Coronary artery (tissue), 2 donors: Measurements from ENCODE around the gene CDC23.
"Not testable (repeated sequence)": the region's sequence is repeated elsewhere in the genome, so short reads cannot be mapped to it uniquely, and the experiment has no call there.

Source experiments
- DNase-seq: peaks from one replicate; pipeline ENCODE4 v3.0.0-alpha.2; 2017; ENCODE audit warnings: low spot score
- H3K27ac ChIP-seq, 2 donors: fragments of 200-600 bp; sonication (generic); one replicate each; pipeline ENCODE4 v1.5.1; 2016 to 2019
- H3K4me3 ChIP-seq: fragments of 200-600 bp; sonication (generic); 2 replicates; pipeline ENCODE4 v1.5.1; 2016; ENCODE audit warnings: mild to moderate bottlenecking, moderate library complexity
- TF ChIP-seq, protein P1 (sequence below): fragments of 200-600 bp; sonication (generic); IDR thresholded peaks from one replicate; pipeline ENCODE4 v1.5.1; 2019; ENCODE audit warnings: antibody characterized with exemption

Gene CDC23

DNA sequence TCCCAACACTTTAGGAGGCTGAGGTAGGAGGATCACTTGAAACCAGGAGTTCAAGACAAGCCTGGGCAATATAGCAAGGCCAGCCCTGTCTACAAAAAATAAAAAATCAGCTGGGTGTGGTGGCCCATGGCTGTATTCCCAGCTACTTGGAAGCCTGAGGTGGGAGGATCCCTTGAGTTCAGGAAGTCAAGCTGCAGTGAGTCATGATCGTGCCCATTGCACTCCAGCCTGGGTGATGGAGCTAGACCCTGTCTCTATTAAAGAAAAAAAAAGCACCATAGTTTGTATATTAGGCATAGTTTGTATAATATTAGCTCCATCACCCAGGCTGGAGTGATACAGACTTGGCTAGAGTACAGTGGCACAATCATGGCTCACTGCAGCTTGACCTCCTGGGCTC, 64.3 kb downstream of the CDC23 start:
- no peak overlapping the region for H3K4me3 ChIP-seq
- TF ChIP-seq, protein P1, sequence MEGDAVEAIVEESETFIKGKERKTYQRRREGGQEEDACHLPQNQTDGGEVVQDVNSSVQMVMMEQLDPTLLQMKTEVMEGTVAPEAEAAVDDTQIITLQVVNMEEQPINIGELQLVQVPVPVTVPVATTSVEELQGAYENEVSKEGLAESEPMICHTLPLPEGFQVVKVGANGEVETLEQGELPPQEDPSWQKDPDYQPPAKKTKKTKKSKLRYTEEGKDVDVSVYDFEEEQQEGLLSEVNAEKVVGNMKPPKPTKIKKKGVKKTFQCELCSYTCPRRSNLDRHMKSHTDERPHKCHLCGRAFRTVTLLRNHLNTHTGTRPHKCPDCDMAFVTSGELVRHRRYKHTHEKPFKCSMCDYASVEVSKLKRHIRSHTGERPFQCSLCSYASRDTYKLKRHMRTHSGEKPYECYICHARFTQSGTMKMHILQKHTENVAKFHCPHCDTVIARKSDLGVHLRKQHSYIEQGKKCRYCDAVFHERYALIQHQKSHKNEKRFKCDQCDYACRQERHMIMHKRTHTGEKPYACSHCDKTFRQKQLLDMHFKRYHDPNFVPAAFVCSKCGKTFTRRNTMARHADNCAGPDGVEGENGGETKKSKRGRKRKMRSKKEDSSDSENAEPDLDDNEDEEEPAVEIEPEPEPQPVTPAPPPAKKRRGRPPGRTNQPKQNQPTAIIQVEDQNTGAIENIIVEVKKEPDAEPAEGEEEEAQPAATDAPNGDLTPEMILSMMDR, result no peak
- no peak overlapping the region for H3K27ac ChIP-seq
- no peak for DNase-seq

DNA sequence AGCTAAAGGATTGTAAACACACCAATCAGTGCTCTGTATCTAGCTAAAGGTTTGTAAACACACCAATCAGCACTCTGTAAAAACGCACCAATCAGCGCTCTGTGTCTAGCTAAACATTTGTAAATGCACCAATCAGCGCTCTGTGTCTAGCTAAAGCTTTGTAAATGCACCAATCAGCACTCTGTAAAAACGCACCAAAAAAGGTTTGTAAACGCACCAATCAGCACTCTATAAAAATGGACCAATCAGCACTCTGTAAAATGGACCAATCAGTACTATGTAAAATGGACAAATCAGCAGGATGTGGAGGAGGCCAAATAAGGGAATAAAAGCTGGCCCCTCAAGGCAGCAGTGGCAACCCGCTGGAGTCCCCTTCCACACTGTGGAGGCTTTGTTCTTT, 69.5 kb downstream of the CDC23 start:
- H3K4me3 ChIP-seq, DNase-seq, H3K27ac ChIP-seq: not testable (repeated sequence)

DNA sequence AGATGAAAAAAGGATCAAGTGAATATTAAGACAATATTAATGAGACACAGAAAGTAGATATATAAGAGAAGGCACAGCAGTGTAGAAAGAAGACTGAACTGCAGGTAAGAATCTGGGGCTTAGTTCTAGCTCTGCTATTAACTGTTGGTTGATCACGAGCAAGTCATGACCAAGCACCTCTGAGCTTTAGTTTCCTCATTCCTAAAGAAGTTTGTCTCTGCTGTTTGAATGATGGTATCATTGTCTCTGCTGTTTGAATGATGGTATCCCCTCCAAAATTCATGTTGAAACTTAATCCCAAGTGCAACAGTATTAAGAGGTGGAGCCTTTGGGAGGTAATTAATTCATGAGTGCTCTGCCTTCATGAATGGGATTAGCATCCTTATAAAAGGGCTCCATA, 71.4 kb downstream of the CDC23 start:
- Histone ChIP-seq H3K4me3 (no peak overlapping the region), H3K27ac (no peak overlapping the region)
- TF ChIP-seq, protein P1, result no peak
- DNase-seq, result no peak

DNA sequence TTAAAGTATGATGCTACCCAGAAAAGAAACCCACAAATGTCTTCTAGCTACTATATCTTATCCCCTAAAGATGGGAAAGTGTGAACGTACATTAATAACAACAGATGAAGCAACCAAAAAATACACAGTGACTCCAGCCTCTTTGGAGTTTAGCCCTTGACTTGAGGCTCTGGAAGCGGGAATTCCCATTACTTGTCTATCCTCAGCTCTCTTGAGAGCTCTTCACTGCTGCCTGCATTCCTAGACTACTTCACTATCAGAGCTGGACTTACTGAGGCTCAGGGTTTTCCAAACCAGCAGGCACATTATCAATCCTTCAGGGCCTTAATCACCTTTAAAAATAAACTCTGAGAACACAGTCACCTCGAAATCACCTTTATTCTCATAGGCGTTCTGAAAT, 72.9 kb downstream of the CDC23 start:
- no peak for DNase-seq
- TF ChIP-seq, protein P1, result no peak
- no peak overlapping the region for H3K4me3 ChIP-seq
- no peak overlapping the region for H3K27ac ChIP-seq

DNA sequence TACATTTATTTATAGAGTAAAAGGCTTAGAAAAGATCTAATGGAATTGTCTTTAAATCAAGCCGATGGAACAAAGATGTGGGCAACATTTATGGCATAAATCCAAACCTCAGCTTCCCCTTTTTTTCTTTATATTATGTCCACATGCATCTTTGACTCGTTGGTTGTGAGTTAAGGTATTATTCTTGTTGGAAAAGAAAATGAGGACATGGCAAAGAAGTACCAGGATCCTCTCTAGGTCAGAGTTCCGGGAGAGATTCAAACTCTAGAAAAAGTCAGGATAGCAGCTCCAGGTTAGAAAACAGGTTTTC, 73.4 kb downstream of the CDC23 start:
- DNase-seq, result no peak
- no peak overlapping the region for H3K4me3 ChIP-seq
- TF ChIP-seq, protein P1, result no peak
- H3K27ac ChIP-seq, result no peak overlapping the region

DNA sequence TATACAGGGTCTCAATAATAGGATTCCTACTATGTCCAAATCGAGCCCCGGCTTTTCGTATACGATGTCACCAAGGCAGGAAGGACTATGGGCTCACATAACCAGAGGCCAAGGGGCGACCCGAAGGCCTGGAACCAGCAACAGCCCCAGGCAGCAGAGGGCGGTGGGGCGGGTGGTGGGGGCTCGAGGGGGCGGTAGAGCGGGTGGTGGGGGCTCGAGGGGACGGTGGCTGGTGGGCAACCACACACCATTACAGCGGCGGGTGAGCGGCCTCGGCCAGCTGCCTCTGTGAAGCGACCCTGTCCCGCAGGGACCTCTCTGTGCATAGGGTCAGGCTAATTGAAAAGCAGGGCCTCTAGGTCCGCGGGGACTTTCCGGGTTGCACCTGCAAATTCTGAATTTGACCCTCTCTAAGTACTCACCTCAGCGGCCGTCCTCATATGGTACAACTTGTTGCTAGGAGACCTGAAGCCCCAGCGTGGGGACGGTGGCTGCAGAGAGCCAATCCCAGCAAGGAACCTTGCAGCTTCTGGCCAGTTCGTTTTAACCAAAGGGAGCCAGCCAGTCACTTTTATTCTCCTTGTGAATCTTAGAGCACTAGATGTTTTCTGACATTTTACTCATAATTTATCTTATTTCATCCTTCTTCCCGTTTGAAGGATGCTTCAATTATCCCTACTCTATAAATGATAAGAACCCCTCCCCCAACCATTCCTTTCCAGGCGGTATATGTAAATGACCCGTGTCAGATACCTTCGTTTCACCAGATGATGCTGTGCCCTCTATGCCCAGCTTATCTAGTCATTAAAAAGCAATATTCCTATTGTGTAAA, 74.0 kb downstream of the CDC23 start, which contains the start of gene NME5:
Gene NME5, minus strand, starts transcription at position 480 of the 832 bp plus-strand sequence. CDS start 648 bp downstream, outside the sequence.
- no peak for DNase-seq
- TF ChIP-seq, protein P1, result no peak
- H3K4me3 ChIP-seq, result peak within 1 kb of the TSS; percentile 70
- no peak within 1 kb of the TSS for H3K27ac ChIP-seq
